CD4-positive, alpha-beta T cell (primary cell): ENCODE results near the gene WDR89. TPM values are rescaled to one million over a fixed set of nuclear protein-coding genes. Genes with fewer than 3 reads are reported as not detected.
A peak's percentile ranks its signal among the peaks of the same experiment; 100 is the strongest.

ENCODE experiments used
- ATAC-seq: fragments of 200-7000 bp; cut with Tn5 transposase; one replicate; pipeline ENCODE4 v1.10.0; 2022; ENCODE audit warnings: mild to moderate bottlenecking; ENCODE audit not compliant: poor library complexity
- CTCF ChIA-PET: fragments of 350-600 bp; sonication (Branson Sonifier 250); formaldehyde crosslinking; loops from one replicate; lab custom pipeline; 2021; ENCODE audit warnings: antibody characterized with exemption, inconsistent platforms; lab: Charles Lee
- POLR2A ChIA-PET: fragments of 350-600 bp; sonication (Branson Sonifier 250); formaldehyde crosslinking; loops from one replicate; lab custom pipeline; 2021; ENCODE audit warnings: antibody characterized with exemption, inconsistent platforms; lab: Charles Lee
- DNase-seq, 14 experiments: peaks; one replicate each; pipeline ENCODE4 v3.0.0-alpha.2; 2013 to 2020; ENCODE audit warnings: mixed read lengths in 2 of 14
- H3K27ac ChIP-seq, 2 donors: one replicate each; pipeline versions ENCODE4 v1.5.1 to v1.7.0; 2013; ENCODE audit warnings: low read length in 2 of 2, low read depth in 1 of 2, mild to moderate bottlenecking in 1 of 2
- H3K27me3 ChIP-seq, 2 experiments: 1 replicate in 1 of 2; 2 replicates in 1 of 2; pipeline versions ENCODE4 v1.6.1 to v1.7.0; 2013; ENCODE audit warnings: low read length in 2 of 2, control low read depth in 1 of 2, mild to moderate bottlenecking in 1 of 2, moderate library complexity in 1 of 2; ENCODE audit not compliant: insufficient read depth in 2 of 2, control insufficient read depth in 1 of 2
- H3K36me3 ChIP-seq: one replicate; pipeline ENCODE4 v1.6.1; 2013; ENCODE audit warnings: low read length, control low read depth; ENCODE audit not compliant: insufficient read depth
- H3K4me1 ChIP-seq: one replicate; pipeline ENCODE4 v1.6.1; 2013; ENCODE audit warnings: low read length, control low read depth; ENCODE audit not compliant: insufficient read depth
- H3K4me3 ChIP-seq: one replicate; pipeline ENCODE4 v1.5.1; 2013; ENCODE audit warnings: mild to moderate bottlenecking, low read length, moderate library complexity
- H3K9me3 ChIP-seq, 2 experiments: 1 replicate in 1 of 2; 2 replicates in 1 of 2; pipeline versions ENCODE4 v1.6.1 to v1.7.0; 2013; ENCODE audit warnings: low read length in 2 of 2, mild to moderate bottlenecking in 2 of 2, control low read depth in 1 of 2, moderate library complexity in 1 of 2; ENCODE audit not compliant: control insufficient read depth in 1 of 2, insufficient read depth in 1 of 2
- H3K27ac Mint-ChIP-seq: one replicate; pipeline ENCODE4 v1.8.0; 2020; ENCODE audit warnings: mixed read lengths
- H3K27me3 Mint-ChIP-seq: one replicate; pipeline ENCODE4 v1.8.0; 2021; ENCODE audit warnings: mixed read lengths
- H3K36me3 Mint-ChIP-seq: one replicate; pipeline ENCODE4 v1.8.0; 2021; ENCODE audit warnings: low read depth, mixed read lengths
- H3K4me1 Mint-ChIP-seq: one replicate; pipeline ENCODE4 v1.8.0; 2021; ENCODE audit warnings: low read depth, mixed read lengths
- H3K4me3 Mint-ChIP-seq: one replicate; pipeline ENCODE4 v1.8.0; 2020; ENCODE audit warnings: mild to moderate bottlenecking, mixed read lengths
- H3K9me3 Mint-ChIP-seq: one replicate; pipeline ENCODE4 v1.8.0; 2020; ENCODE audit warnings: mixed read lengths
- CTCF ChIP-seq: fragments of 200-600 bp; IDR thresholded peaks from one replicate; pipeline ENCODE4 v1.8.0; 2022; ENCODE audit warnings: antibody characterized with exemption, mild to moderate bottlenecking
- intact Hi-C, 2 experiments: fragments of 100-400 bp; cut with DNase I in 1 of 2; cut with micrococcal nuclease in 1 of 2; formaldehyde crosslinking; loops; one replicate each; pipeline versions ENCODE4 v1.15.1 to v1.9.0; 2023 to 2025; cut with DNase I, micrococcal nuclease
- total RNA-seq, 174 experiments: library from RNA in 2 of 174; stranded (reverse) in 2 of 174; gene quantifications; one replicate each; pipeline ENCODE4 v1.2.3 and lab custom pipeline; 2021 to 2026

WDR89 gene
- total RNA-seq, 2 experiments from 2014 or later = 12.4 to 13.4 TPM

DNA sequence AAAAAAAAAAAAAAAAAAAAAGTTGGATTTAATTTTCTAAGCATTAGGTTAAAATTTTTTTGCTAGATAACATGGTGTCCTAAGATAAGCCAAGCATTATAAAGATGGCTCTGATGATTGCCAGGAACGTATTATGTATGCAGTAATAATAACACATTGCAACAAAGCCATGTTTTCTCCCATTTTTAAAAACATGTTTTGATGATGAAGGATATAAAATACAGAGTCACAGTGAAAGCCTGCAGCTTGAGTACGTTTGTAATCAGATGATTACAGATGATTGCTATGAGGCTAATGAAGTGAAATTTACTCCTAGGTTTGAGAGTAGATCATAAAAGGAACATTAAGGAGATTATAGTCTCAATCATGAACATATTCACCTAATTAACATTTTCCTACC, 13.3 kb upstream of the WDR89 start:
- H3K4me1 ChIP-seq = peaks cover 25% of the 10 kb centered on the region
- Mint-ChIP-seq H3K27ac (no peak overlapping the region), H3K4me1 (peaks cover 29% of the 10 kb centered on the region), H3K27me3 (no peaks in the 10 kb centered on the region), H3K9me3 (no peaks in the 10 kb centered on the region), H3K36me3 (peaks cover 34% of the 10 kb centered on the region), H3K4me3 (no peak overlapping the region)
- H3K9me3 ChIP-seq = no peaks in the 10 kb centered on the region
- H3K27me3 ChIP-seq = no peaks in the 10 kb centered on the region
- CTCF ChIA-PET = no interaction called here
- TF ChIP-seq CTCF = no peak
- no peak overlapping the region for H3K4me3 ChIP-seq
- peaks cover 4% of the 10 kb centered on the region for H3K36me3 ChIP-seq
- intact Hi-C loops = loop anchor here in 1 of 2 experiments (5.0 kb wide), 1 partner anchor 32 kb away; no protein-coding TSS in a partner anchor
- no peak for ATAC-seq
- POLR2A ChIA-PET = no interaction called here
- no peak overlapping the region for H3K27ac ChIP-seq
- no peak for DNase-seq

- POLR2A ChIA-PET = no interaction called here
Measured at GRCh38 chr14:63654346-63654745, 12.7 kb upstream of the WDR89 start.

DNA sequence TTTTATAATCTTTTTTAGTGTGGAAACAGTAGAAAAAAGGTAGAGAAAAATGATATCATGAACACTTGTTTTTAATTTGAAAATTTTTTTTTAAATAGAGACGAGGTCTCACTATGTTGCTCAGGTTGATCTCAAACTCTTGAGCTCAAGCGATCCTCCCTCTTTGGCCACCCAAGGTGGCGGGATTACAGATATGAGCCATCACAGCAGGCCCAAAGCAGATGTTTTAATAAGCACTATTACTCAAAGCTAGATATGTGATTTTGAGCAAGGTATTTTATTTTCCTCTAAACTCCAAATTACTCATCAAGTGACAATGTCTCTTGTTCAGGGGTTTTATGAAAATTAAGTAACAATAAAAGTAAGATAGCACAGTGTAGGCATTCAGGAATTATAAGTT, 10.7 kb upstream of the WDR89 start:
- Histone ChIP-seq H3K36me3 (peaks cover 6% of the 10 kb centered on the region), H3K9me3 (no peaks in the 10 kb centered on the region), H3K27me3 (no peaks in the 10 kb centered on the region), H3K27ac (peak overlapping the region in 1 of 2 donors; percentile 43), H3K4me1 (peaks cover 42% of the 10 kb centered on the region), H3K4me3 (no peak overlapping the region)
- H3K4me1 Mint-ChIP-seq = peaks cover 40% of the 10 kb centered on the region
- no peak overlapping the region for H3K4me3 Mint-ChIP-seq
- POLR2A ChIA-PET = interaction anchor here (4.7 to 4.8 kb wide), 2 partner anchors 10 to 75 kb away, joined by 79 to 268 read pairs; partner anchors contain the start of genes SGPP1 and WDR89
- no peak for DNase-seq
- no peaks in the 10 kb centered on the region for H3K27me3 Mint-ChIP-seq
- peaks cover 40% of the 10 kb centered on the region for H3K36me3 Mint-ChIP-seq
- H3K9me3 Mint-ChIP-seq = no peaks in the 10 kb centered on the region
- TF ChIP-seq CTCF = no peak
- CTCF ChIA-PET = interaction anchor here (0.8 to 3.2 kb wide), 2 partner anchors 11 to 37 kb away, joined by 3 to 15 read pairs; partner anchors contain the start of gene WDR89
- intact Hi-C loops = loop anchor here in 1 of 2 experiments (5.0 kb wide), 1 partner anchor 35 kb away; no protein-coding TSS in a partner anchor
- no peak for ATAC-seq
- peak overlapping the region; percentile 100 for H3K27ac Mint-ChIP-seq

More at GRCh38 chr14:63654346-63654745, 12.7 kb upstream of the WDR89 start:
- TF ChIP-seq CTCF = no peak
- Histone ChIP-seq H3K4me1 (peaks cover 31% of the 10 kb centered on the region), H3K36me3 (peaks cover 4% of the 10 kb centered on the region), H3K9me3 (no peaks in the 10 kb centered on the region), H3K27me3 (no peaks in the 10 kb centered on the region), H3K4me3 (no peak overlapping the region), H3K27ac (no peak overlapping the region)
- Mint-ChIP-seq H3K4me3 (no peak overlapping the region), H3K4me1 (peaks cover 31% of the 10 kb centered on the region), H3K36me3 (peaks cover 33% of the 10 kb centered on the region), H3K27me3 (no peaks in the 10 kb centered on the region), H3K27ac (peak overlapping the region; percentile 74), H3K9me3 (no peaks in the 10 kb centered on the region)
- CTCF ChIA-PET = no interaction called here
- intact Hi-C loops = loop anchor here in 1 of 2 experiments (5.0 kb wide), 1 partner anchor 33 kb away; no protein-coding TSS in a partner anchor
- DNase-seq (no peak), ATAC-seq (no peak)
